Measurements from ENCODE around the gene DPYSL4. TPM values are rescaled to one million over a fixed set of nuclear protein-coding genes. Genes with fewer than 3 reads are reported as not detected.

DPYSL4 gene
- total and polyA plus RNA-seq, 2 of the 4 experiments (the other 2 are of a cell fraction), result 8.1 to 30.5 TPM

DNA sequence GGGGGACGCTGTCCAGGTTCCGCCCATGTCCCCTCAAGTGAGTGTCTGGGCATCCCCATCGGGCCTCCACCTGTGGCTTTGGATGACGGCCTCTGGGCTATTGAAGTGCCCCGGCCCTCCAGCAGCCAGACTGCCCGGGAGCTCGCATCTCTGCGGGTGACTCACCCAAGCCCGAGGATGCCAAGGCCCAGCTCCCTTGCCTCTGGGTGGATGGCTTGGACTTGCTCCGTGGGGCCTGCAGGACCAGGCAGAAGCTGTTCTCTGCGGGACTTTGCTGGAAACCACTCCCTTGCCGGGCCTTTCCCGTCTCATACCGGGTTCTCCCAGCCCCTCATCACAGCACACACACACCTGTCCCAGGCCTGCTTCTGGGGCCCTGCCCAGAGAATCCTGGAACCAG lies 22.4 kb downstream of the DPYSL4 start:
- Histone ChIP-seq H3K4me2 (ENCODE audit: low read depth, low read length) (no peak overlapping the region), H3K27ac (ENCODE audit: insufficient read depth, low read length) (no peak overlapping the region), H3K79me1 (ENCODE audit: low read depth in 1 of 2, low read length in 2 of 2) (no peaks in the 10 kb centered on the region), H4K8ac (ENCODE audit: low read depth in 2 of 2, low read length in 2 of 2) (no peak overlapping the region), H3K4me3 (ENCODE audit: insufficient read depth, low read depth, low read length) (no peak overlapping the region), H2BK5ac (ENCODE audit: low read depth, low read length, poor library complexity, severe bottlenecking) (no peak overlapping the region), H3K36me3 (ENCODE audit: control insufficient read depth, insufficient read depth, low read length) (peaks cover 2% of the 10 kb centered on the region; the same call in 1 of the 2 replicates), H3K4me1 (ENCODE audit: control insufficient read depth, insufficient read depth, low read length) (no peaks in the 10 kb centered on the region), H2BK15ac (ENCODE audit: low read depth, low read length) (no peak overlapping the region), H2BK120ac (ENCODE audit: low read depth, low read length) (no peak overlapping the region), H3K14ac (replicated peaks; ENCODE audit: low read depth, low read length) (no peak overlapping the region), H2AK5ac (ENCODE audit: low read depth, low read length) (no peak overlapping the region), H3K9me3 (ENCODE audit: control insufficient read depth, insufficient read depth, low read length) (peaks cover 5% of the 10 kb centered on the region), H4K5ac (ENCODE audit: low read depth, low read length) (no peak overlapping the region), H4K20me1 (ENCODE audit: insufficient read depth, low read length) (no peaks in the 10 kb centered on the region), H3K9ac (ENCODE audit: low read depth, low read length) (no peak overlapping the region), H3K18ac (ENCODE audit: low read depth, low read length) (no peak overlapping the region), H3K9me1 (ENCODE audit: insufficient read depth, low read length) (no peaks in the 10 kb centered on the region; the same call in 1 of the 2 replicates), H3K4ac (ENCODE audit: low read depth, low read length) (no peak overlapping the region), H2BK20ac (ENCODE audit: low read depth, low read length) (no peak overlapping the region), H4K91ac (ENCODE audit: insufficient read depth, low read depth, low read length) (no peak overlapping the region), H3K23ac (ENCODE audit: low read depth, low read length) (no peak overlapping the region), H2AK9ac (replicated peaks; ENCODE audit: low read depth, low read length, poor library complexity) (no peak overlapping the region), H2AFZ (replicated peaks; ENCODE audit: low read length, poor library complexity) (no peak overlapping the region), H3K56ac (ENCODE audit: extremely low read depth, insufficient read depth, low read length) (no peak overlapping the region), H3K27me3 (ENCODE audit: control insufficient read depth, insufficient read depth, low read length) (no peaks in the 10 kb centered on the region)
- ATAC-seq (ENCODE audit: low read depth) (peak; percentile 48), DNase-seq (peak; percentile 23)
- ChIA-PET POLR2A (ENCODE audit: unreplicated experiment) (no interaction called here), CTCF (no interaction called here)
- dilution Hi-C loops (cut with HindIII; ENCODE audit: low sequenced_read_pairs, unreplicated experiment), result no loop called here
- 94% methylated on average over 8 of the region's 14 CpGs; no CpG with 5 or more reads in 1 of the 2 experiments for WGBS, 2 experiments (ENCODE audit: extremely low coverage in 2 of 2, insufficient read length in 1 of 2)
- BruUV-seq (replicated peaks), result no TSS peak
- TF ChIP-seq SMC3 (IDR thresholded peaks at IDR 0.05; ENCODE audit: low read depth, low read length), result no peak
- TF ChIP-seq CEBPB (IDR thresholded peaks at IDR 0.05; ENCODE audit: low read depth, low read length), result no peak
- TF ChIP-seq POLR2A (IDR thresholded peaks at IDR 0.05; ENCODE audit: low read depth, low read length), result no peak
- TF ChIP-seq, protein P1, sequence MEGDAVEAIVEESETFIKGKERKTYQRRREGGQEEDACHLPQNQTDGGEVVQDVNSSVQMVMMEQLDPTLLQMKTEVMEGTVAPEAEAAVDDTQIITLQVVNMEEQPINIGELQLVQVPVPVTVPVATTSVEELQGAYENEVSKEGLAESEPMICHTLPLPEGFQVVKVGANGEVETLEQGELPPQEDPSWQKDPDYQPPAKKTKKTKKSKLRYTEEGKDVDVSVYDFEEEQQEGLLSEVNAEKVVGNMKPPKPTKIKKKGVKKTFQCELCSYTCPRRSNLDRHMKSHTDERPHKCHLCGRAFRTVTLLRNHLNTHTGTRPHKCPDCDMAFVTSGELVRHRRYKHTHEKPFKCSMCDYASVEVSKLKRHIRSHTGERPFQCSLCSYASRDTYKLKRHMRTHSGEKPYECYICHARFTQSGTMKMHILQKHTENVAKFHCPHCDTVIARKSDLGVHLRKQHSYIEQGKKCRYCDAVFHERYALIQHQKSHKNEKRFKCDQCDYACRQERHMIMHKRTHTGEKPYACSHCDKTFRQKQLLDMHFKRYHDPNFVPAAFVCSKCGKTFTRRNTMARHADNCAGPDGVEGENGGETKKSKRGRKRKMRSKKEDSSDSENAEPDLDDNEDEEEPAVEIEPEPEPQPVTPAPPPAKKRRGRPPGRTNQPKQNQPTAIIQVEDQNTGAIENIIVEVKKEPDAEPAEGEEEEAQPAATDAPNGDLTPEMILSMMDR (conservative IDR thresholded peaks at IDR 0.05; ENCODE audit: low read depth, low read length), result no peak
- TF ChIP-seq FOS (IDR thresholded peaks at IDR 0.05; ENCODE audit: low read depth, low read length), result no peak
- TF ChIP-seq BHLHE40 (IDR thresholded peaks at IDR 0.05; ENCODE audit: low read depth, low read length), result no peak
- intact Hi-C loops (cut with micrococcal nuclease), result no loop called here
- in situ Hi-C loops (cut with MboI; ENCODE audit: low sequenced_read_pairs), result no loop called here

All from IMR-90 (cell line).